HepG2 (cell line): ENCODE data around the gene CTSZ. TPM values are rescaled to one million over a fixed set of nuclear protein-coding genes. Genes with fewer than 3 reads are reported as not detected.

Experiments
- CHD4 ChIP-seq: fragments of 200-600 bp; sonication (generic); IDR thresholded peaks from 2 replicates; pipeline ENCODE4 v1.7.0; 2017; ENCODE audit warnings: mild to moderate bottlenecking, low read length, borderline replicate concordance
- CREM ChIP-seq, 2 experiments: sonication (generic) in 1 of 2; formaldehyde crosslinking in 1 of 2; IDR thresholded peaks; 2 replicates each; pipeline versions ENCODE4 v1.4.0 to v1.6.1; 2016 to 2020; ENCODE audit warnings: antibody characterized with exemption in 1 of 2, mild to moderate bottlenecking in 1 of 2, missing genetic modification reagents in 1 of 2
- FOXJ3 ChIP-seq: sonication (generic); formaldehyde crosslinking; IDR thresholded peaks from 2 replicates; pipeline ENCODE4 v1.4.0; 2020; ENCODE audit warnings: missing genetic modification reagents, mild to moderate bottlenecking, borderline replicate concordance
- GZF1 ChIP-seq: sonication (generic); formaldehyde crosslinking; IDR thresholded peaks from 2 replicates; pipeline ENCODE4 v1.5.1; 2020; ENCODE audit warnings: mild to moderate bottlenecking, missing genetic modification reagents
- IRF2 ChIP-seq: IDR thresholded peaks from 2 replicates; pipeline ENCODE4 v1.6.1; 2018; ENCODE audit warnings: missing genetic modification reagents, missing compliant biosample characterization
- KDM4B ChIP-seq: sonication (generic); formaldehyde crosslinking; IDR thresholded peaks from 2 replicates; pipeline ENCODE4 v1.4.0; 2020; ENCODE audit warnings: missing genetic modification reagents
- MAF1 ChIP-seq: sonication (generic); formaldehyde crosslinking; IDR thresholded peaks from 2 replicates; pipeline ENCODE4 v1.5.0; 2020; ENCODE audit warnings: missing genetic modification reagents, borderline replicate concordance
- NFE2 ChIP-seq: sonication (generic); formaldehyde crosslinking; IDR thresholded peaks from 2 replicates; pipeline ENCODE4 v1.4.0; 2020; ENCODE audit warnings: missing genetic modification reagents
- PHB2 ChIP-seq: fragments of 450-650 bp; IDR thresholded peaks from 2 replicates; pipeline ENCODE4 v1.6.1; 2018; ENCODE audit not compliant: partially characterized antibody
- RBFOX2 ChIP-seq: fragments of 200-400 bp; formaldehyde crosslinking; IDR thresholded peaks from 2 replicates; pipeline ENCODE4 v1.6.1; 2017; ENCODE audit warnings: low read depth, mild to moderate bottlenecking, low read length
- RBM22 ChIP-seq: fragments of 200-400 bp; formaldehyde crosslinking; optimal IDR thresholded peaks from 2 replicates; pipeline ENCODE3; 2017; ENCODE audit warnings: mild to moderate bottlenecking, low read length, moderate library complexity
- TOPORS ChIP-seq: sonication (generic); formaldehyde crosslinking; IDR thresholded peaks from 2 replicates; pipeline ENCODE4 v1.8.0; 2023; ENCODE audit warnings: mild to moderate bottlenecking, missing genetic modification reagents
- ZFP36L1 ChIP-seq: sonication (generic); formaldehyde crosslinking; IDR thresholded peaks from 2 replicates; pipeline ENCODE4 v1.8.0; 2022; ENCODE audit warnings: mild to moderate bottlenecking, missing genetic modification reagents, moderate library complexity
- ZFP62 ChIP-seq: sonication (generic); formaldehyde crosslinking; IDR thresholded peaks from 2 replicates; pipeline ENCODE4 v1.4.0; 2020; ENCODE audit warnings: missing genetic modification reagents
- ZFX ChIP-seq: sonication (generic); formaldehyde crosslinking; IDR thresholded peaks from 2 replicates; pipeline ENCODE4 v1.4.0; 2020; ENCODE audit warnings: mild to moderate bottlenecking, low read depth, missing genetic modification reagents, moderate library complexity
- ZNF124 ChIP-seq: sonication (generic); formaldehyde crosslinking; IDR thresholded peaks from 2 replicates; pipeline ENCODE4 v1.4.0; 2020; ENCODE audit warnings: missing genetic modification reagents
- ZNF501 ChIP-seq: sonication (generic); formaldehyde crosslinking; IDR thresholded peaks from 2 replicates; pipeline ENCODE4 v1.5.1; 2020; ENCODE audit warnings: mild to moderate bottlenecking, moderate library complexity, missing genetic modification reagents
- ZNF777 ChIP-seq: sonication (generic); formaldehyde crosslinking; IDR thresholded peaks from 2 replicates; pipeline ENCODE4 v1.4.0; 2020; ENCODE audit warnings: missing genetic modification reagents
- polyA plus RNA-seq, 8 experiments: library from polyadenylated mRNA; depleted of rRNA in 3 of 8; stranded (reverse) in 7 of 8; unstranded in 1 of 8; fragments of >200 nt; fragmentation: Illumina TruSeq in 4 of 8; extraction: Trizol in 4 of 8; gene quantifications; 2 replicates each; pipeline versions ENCODE4 v1.2.1 to v1.2.3, GENCODE V29; 2011 to 2016; ENCODE audit warnings: low read depth in 4 of 8, missing spikeins in 1 of 8, mixed read lengths in 1 of 8; ENCODE audit not compliant: insufficient read depth in 1 of 8
- total RNA-seq, 5 experiments: library from RNA; depleted of rRNA; stranded (reverse); fragments of >200 nt; fragmentation: Illumina TruSeq; extraction: Trizol; gene quantifications; 2 replicates each; pipeline ENCODE4 v1.2.3, GENCODE V29; 2016; ENCODE audit warnings: low read depth in 1 of 5
- TF ChIP-seq, protein P1 (sequence below): sonication (generic); formaldehyde crosslinking; IDR thresholded peaks from 2 replicates; pipeline ENCODE4 v1.4.0; 2020; ENCODE audit warnings: missing genetic modification reagents
- TF ChIP-seq, protein P2 (sequence below): sonication (generic); formaldehyde crosslinking; IDR thresholded peaks from 2 replicates; pipeline ENCODE4 v1.5.0; 2020; ENCODE audit warnings: missing genetic modification reagents, mild to moderate bottlenecking, borderline replicate concordance
- TF ChIP-seq, protein P3 (sequence below): sonication (generic); formaldehyde crosslinking; IDR thresholded peaks from 2 replicates; pipeline ENCODE4 v1.4.0; 2020; ENCODE audit warnings: mild to moderate bottlenecking, missing genetic modification reagents
- TF ChIP-seq, protein P4 (sequence below): sonication (generic); formaldehyde crosslinking; IDR thresholded peaks from 2 replicates; pipeline ENCODE4 v1.5.0; 2020; ENCODE audit warnings: missing genetic modification reagents

Gene CTSZ
- total and polyA plus RNA-seq, 2 of the 13 experiments (the other 11 are each of a cell fraction or from before 2014, with no cell fraction given), result 0.33 TPM; not detected in 1

DNA sequence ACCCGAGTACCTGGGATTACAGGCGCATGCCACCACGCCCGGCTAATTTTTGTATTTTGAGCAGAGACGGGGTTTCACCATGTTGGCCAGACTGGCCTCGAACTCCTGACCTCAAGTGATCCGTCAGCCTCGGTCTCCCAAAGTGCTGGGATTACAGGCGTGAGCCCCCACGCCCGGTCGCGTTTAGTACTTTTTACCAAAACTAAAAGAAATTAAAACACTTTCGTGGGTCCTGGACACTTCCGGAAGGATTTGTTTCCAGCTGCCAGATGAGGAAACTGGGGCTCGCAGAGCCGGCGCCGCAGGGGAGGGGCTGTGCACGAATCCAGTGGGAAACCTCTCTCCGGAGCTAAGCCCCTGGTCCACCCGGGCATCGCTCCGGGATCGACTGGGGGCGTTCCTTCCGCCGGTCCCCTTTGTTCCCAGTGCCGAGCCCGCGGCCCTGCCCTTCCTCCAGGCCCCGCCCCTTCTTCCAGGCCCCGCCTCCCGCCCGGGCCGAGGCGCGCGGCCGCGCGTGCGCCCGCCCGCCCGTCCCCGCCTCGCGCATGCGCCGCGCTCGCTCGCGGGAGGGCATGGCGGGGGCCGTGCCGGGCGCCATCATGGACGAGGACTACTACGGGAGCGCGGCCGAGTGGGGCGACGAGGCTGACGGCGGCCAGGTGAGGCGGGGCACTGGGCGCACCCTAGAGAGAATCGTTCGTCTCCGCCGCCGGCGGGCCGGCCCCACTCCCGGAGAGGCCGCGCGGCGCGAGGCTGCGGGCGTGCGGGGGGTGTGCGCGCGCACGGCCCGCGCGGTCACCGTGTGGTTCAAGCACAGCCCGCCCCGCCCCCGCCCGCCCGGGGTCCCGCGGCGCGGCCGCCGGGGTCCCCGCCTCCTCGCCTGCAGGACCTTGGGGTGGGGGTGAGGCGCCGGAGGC lies 26.1 kb downstream of the CTSZ start, which contains the start of gene NELFCD (continued):
- TF ChIP-seq, protein P1, sequence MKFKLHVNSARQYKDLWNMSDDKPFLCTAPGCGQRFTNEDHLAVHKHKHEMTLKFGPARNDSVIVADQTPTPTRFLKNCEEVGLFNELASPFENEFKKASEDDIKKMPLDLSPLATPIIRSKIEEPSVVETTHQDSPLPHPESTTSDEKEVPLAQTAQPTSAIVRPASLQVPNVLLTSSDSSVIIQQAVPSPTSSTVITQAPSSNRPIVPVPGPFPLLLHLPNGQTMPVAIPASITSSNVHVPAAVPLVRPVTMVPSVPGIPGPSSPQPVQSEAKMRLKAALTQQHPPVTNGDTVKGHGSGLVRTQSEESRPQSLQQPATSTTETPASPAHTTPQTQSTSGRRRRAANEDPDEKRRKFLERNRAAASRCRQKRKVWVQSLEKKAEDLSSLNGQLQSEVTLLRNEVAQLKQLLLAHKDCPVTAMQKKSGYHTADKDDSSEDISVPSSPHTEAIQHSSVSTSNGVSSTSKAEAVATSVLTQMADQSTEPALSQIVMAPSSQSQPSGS (CRISPR knock-in tag), result peak; percentile 54; the same call in 1 of the 2 replicates
- TF ChIP-seq ZFP62 (CRISPR knock-in tag), result no peak
- peak; percentile 27; the same call in 1 of the 2 replicates for TF ChIP-seq CREM (IDR thresholded peaks at IDR 0.05)
- no peak for TF ChIP-seq CREM (CRISPR knock-in tag; IDR thresholded peaks at IDR 0.05)
- TF ChIP-seq TOPORS (CRISPR knock-in tag), result 0 out of 2 replicates have a peak, but pooled peaks have one; percentile 57
- TF ChIP-seq, protein P2, sequence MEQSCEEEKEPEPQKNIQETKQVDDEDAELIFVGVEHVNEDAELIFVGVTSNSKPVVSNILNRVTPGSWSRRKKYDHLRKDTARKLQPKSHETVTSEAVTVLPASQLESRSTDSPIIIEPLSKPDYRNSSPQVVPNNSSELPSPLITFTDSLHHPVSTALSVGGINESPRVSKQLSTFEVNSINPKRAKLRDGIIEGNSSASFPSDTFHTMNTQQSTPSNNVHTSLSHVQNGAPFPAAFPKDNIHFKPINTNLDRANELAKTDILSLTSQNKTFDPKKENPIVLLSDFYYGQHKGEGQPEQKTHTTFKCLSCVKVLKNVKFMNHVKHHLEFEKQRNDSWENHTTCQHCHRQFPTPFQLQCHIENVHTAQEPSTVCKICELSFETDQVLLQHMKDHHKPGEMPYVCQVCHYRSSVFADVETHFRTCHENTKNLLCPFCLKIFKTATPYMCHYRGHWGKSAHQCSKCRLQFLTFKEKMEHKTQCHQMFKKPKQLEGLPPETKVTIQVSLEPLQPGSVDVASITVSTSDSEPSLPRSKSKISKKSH, result peak; percentile 46; the same call in 1 of the 2 replicates
- TF ChIP-seq ZNF124 (CRISPR knock-in tag), result peak; percentile 88; the same call in 1 of the 2 replicates
- TF ChIP-seq, protein P3, sequence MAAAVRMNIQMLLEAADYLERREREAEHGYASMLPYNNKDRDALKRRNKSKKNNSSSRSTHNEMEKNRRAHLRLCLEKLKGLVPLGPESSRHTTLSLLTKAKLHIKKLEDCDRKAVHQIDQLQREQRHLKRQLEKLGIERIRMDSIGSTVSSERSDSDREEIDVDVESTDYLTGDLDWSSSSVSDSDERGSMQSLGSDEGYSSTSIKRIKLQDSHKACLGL (CRISPR knock-in tag), result peak; percentile 76
- no peak for TF ChIP-seq RBM22
- peak; percentile 72 for TF ChIP-seq ZFX (CRISPR knock-in tag)
- TF ChIP-seq ZNF501, result peak; percentile 76
- peak; percentile 91 for TF ChIP-seq IRF2 (CRISPR knock-in tag)
- TF ChIP-seq, protein P4, sequence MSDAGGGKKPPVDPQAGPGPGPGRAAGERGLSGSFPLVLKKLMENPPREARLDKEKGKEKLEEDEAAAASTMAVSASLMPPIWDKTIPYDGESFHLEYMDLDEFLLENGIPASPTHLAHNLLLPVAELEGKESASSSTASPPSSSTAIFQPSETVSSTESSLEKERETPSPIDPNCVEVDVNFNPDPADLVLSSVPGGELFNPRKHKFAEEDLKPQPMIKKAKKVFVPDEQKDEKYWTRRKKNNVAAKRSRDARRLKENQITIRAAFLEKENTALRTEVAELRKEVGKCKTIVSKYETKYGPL, result no peak
- 0 out of 2 replicates have a peak, but pooled peaks have one; percentile 55 for TF ChIP-seq ZFP36L1
- TF ChIP-seq RBFOX2, result peak; percentile 91
- no peak for TF ChIP-seq KDM4B (CRISPR knock-in tag)
- no peak for TF ChIP-seq MAF1
- TF ChIP-seq NFE2 (CRISPR knock-in tag), result no peak
- TF ChIP-seq ZNF777, result no peak; the same call in none of the 2 replicates
- TF ChIP-seq CHD4, result peak; percentile 81; the same call in 1 of the 2 replicates
- TF ChIP-seq PHB2, result no peak
- no peak for TF ChIP-seq GZF1 (CRISPR knock-in tag)
- TF ChIP-seq FOXJ3 (CRISPR knock-in tag), result no peak
